ENCODE results near the gene ZNF471.

Gene ZNF471

GRCh38 chr19:56525214-56525860 lies 17.7 kb downstream of the ZNF471 start:
- Histone ChIP-seq H3K27me3 (no peaks in the 10 kb centered on the region), H3K9ac (no peak overlapping the region), H3K4me1 (no peaks in the 10 kb centered on the region), H3K9me3 (peaks cover 100% of the 10 kb centered on the region), H3K4me2 (no peak overlapping the region), H4K20me1 (no peaks in the 10 kb centered on the region), H3K27ac (no peak overlapping the region), H3K4me3 (no peak overlapping the region), H3K36me3 (peaks cover 56% of the 10 kb centered on the region)
- no peak for TF ChIP-seq Cebpa-rat (IDR thresholded peaks at IDR 0.05)

GRCh38 chr19:56537442-56537841 lies 29.8 kb downstream of the ZNF471 start:
- TF ChIP-seq Cebpa-rat (IDR thresholded peaks at IDR 0.05) = no peak
- H3K36me3 ChIP-seq = peaks cover 27% of the 10 kb centered on the region
- H3K9me3 ChIP-seq = peaks cover 81% of the 10 kb centered on the region
- H3K27me3 ChIP-seq = no peaks in the 10 kb centered on the region
- H3K4me1 ChIP-seq = peaks cover 28% of the 10 kb centered on the region
- H3K27ac ChIP-seq = no peak overlapping the region
- peak overlapping the region; percentile 90 for H3K4me2 ChIP-seq
- peak overlapping the region; percentile 77 for H3K4me3 ChIP-seq
- H3K9ac ChIP-seq = no peak overlapping the region
- no peaks in the 10 kb centered on the region for H4K20me1 ChIP-seq

GRCh38 chr19:56538254-56538760 lies 30.7 kb downstream of the ZNF471 start:
- TF ChIP-seq Cebpa-rat (IDR thresholded peaks at IDR 0.05) = no peak

GRCh38 chr19:56538761-56539263 lies 31.2 kb downstream of the ZNF471 start, which contains the start of gene ZFP28:
TSS of gene ZFP28 (plus strand) at chr19:56538948. CDS start at chr19:56539019, 71 bp downstream.
- Histone ChIP-seq H4K20me1 (no peaks in the 10 kb centered on the region), H3K36me3 (peaks cover 38% of the 10 kb centered on the region), H3K9me3 (peaks cover 79% of the 10 kb centered on the region), H3K9ac (peak within 1 kb of the TSS; percentile 84), H3K27ac (peak within 1 kb of the TSS; percentile 92), H3K4me3 (peak within 1 kb of the TSS; percentile 88), H3K4me1 (peaks cover 28% of the 10 kb centered on the region), H3K27me3 (no peaks in the 10 kb centered on the region), H3K4me2 (peak within 1 kb of the TSS; percentile 90)
- no peak for TF ChIP-seq Cebpa-rat (IDR thresholded peaks at IDR 0.05)

More at GRCh38 chr19:56538254-56538760, 30.7 kb downstream of the ZNF471 start:
- H3K27me3 ChIP-seq = no peaks in the 10 kb centered on the region
- H3K9ac ChIP-seq = peak overlapping the region; percentile 84
- H3K9me3 ChIP-seq = peaks cover 79% of the 10 kb centered on the region
- no peaks in the 10 kb centered on the region for H4K20me1 ChIP-seq
- H3K4me3 ChIP-seq = peak overlapping the region; percentile 77
- peak overlapping the region; percentile 92 for H3K27ac ChIP-seq
- peaks cover 28% of the 10 kb centered on the region for H3K4me1 ChIP-seq
- H3K36me3 ChIP-seq = peaks cover 33% of the 10 kb centered on the region
- peak overlapping the region; percentile 90 for H3K4me2 ChIP-seq

- Histone ChIP-seq H3K4me1 (peaks cover 21% of the 10 kb centered on the region), H3K4me2 (no peak overlapping the region), H3K9ac (no peak overlapping the region), H3K27me3 (no peaks in the 10 kb centered on the region), H3K9me3 (peaks cover 89% of the 10 kb centered on the region), H3K4me3 (0 out of 2 replicates have a peak overlapping the region, but pooled peaks have one; percentile 17), H3K27ac (no peak overlapping the region), H3K36me3 (peaks cover 88% of the 10 kb centered on the region), H4K20me1 (no peaks in the 10 kb centered on the region)
- no peak; the same call in 1 of the 2 replicates for TF ChIP-seq Cebpa-rat (IDR thresholded peaks at IDR 0.05)
Observed at GRCh38 chr19:56543776-56544175, 36.1 kb downstream of the ZNF471 start.

GRCh38 chr19:56547535-56547934 lies 39.9 kb downstream of the ZNF471 start:
- no peak overlapping the region for H3K27ac ChIP-seq
- H3K36me3 ChIP-seq = peaks cover 95% of the 10 kb centered on the region
- H4K20me1 ChIP-seq = no peaks in the 10 kb centered on the region
- no peak overlapping the region for H3K9ac ChIP-seq
- H3K9me3 ChIP-seq = peaks cover 94% of the 10 kb centered on the region
- H3K4me1 ChIP-seq = no peaks in the 10 kb centered on the region
- H3K4me2 ChIP-seq = no peak overlapping the region
- no peak for TF ChIP-seq Cebpa-rat (IDR thresholded peaks at IDR 0.05)
- no peaks in the 10 kb centered on the region for H3K27me3 ChIP-seq
- H3K4me3 ChIP-seq = no peak overlapping the region

GRCh38 chr19:56554272-56554869 lies 46.7 kb downstream of the ZNF471 start:
- peaks cover 1% of the 10 kb centered on the region; the same call in 1 of the 2 replicates for H3K4me1 ChIP-seq
- no peak for TF ChIP-seq Cebpa-rat (IDR thresholded peaks at IDR 0.05)
- H3K4me3 ChIP-seq = peak overlapping the region; percentile 35; the same call in 1 of the 2 replicates
- H3K9ac ChIP-seq = no peak overlapping the region
- H4K20me1 ChIP-seq = no peaks in the 10 kb centered on the region
- H3K27ac ChIP-seq = no peak overlapping the region
- no peaks in the 10 kb centered on the region for H3K27me3 ChIP-seq
- H3K36me3 ChIP-seq = peaks cover 91% of the 10 kb centered on the region
- H3K4me2 ChIP-seq = no peak overlapping the region
- H3K9me3 ChIP-seq = peaks cover 95% of the 10 kb centered on the region

GRCh38 chr19:56562766-56563165 lies 55.1 kb downstream of the ZNF471 start:
- Histone ChIP-seq H3K4me3 (no peak overlapping the region), H3K9me3 (peaks cover 86% of the 10 kb centered on the region)

GRCh38 chr19:56566904-56567273 lies 59.2 kb downstream of the ZNF471 start:
- H3K4me3 ChIP-seq = peak overlapping the region; percentile 91
- H3K4me1 ChIP-seq = peaks cover 18% of the 10 kb centered on the region
- no peak for TF ChIP-seq Cebpa-rat (IDR thresholded peaks at IDR 0.05)
- H4K20me1 ChIP-seq = no peaks in the 10 kb centered on the region
- peak overlapping the region; percentile 82 for H3K27ac ChIP-seq
- peaks cover 84% of the 10 kb centered on the region for H3K9me3 ChIP-seq
- H3K4me2 ChIP-seq = peak overlapping the region; percentile 98
- no peaks in the 10 kb centered on the region for H3K27me3 ChIP-seq
- peaks cover 67% of the 10 kb centered on the region for H3K36me3 ChIP-seq
- peak overlapping the region; percentile 86 for H3K9ac ChIP-seq

More at GRCh38 chr19:56562766-56563165, 55.1 kb downstream of the ZNF471 start:
- Histone ChIP-seq H4K20me1 (no peaks in the 10 kb centered on the region), H3K27me3 (no peaks in the 10 kb centered on the region), H3K36me3 (peaks cover 58% of the 10 kb centered on the region), H3K4me1 (peaks cover 14% of the 10 kb centered on the region), H3K27ac (no peak overlapping the region), H3K4me2 (no peak overlapping the region), H3K9ac (no peak overlapping the region)
- TF ChIP-seq Cebpa-rat (IDR thresholded peaks at IDR 0.05) = no peak

Measured in BLaER1 (cell line).